Measurements from ENCODE around the gene ALDH16A1. TPM values are rescaled to one million over a fixed set of nuclear protein-coding genes. Genes with fewer than 3 reads are reported as not detected.

Gene ALDH16A1
- total and polyA plus RNA-seq, 2 donors (not counting 1 experiment from before 2014, with no cell fraction given) = 65.8 to 105 TPM

DNA sequence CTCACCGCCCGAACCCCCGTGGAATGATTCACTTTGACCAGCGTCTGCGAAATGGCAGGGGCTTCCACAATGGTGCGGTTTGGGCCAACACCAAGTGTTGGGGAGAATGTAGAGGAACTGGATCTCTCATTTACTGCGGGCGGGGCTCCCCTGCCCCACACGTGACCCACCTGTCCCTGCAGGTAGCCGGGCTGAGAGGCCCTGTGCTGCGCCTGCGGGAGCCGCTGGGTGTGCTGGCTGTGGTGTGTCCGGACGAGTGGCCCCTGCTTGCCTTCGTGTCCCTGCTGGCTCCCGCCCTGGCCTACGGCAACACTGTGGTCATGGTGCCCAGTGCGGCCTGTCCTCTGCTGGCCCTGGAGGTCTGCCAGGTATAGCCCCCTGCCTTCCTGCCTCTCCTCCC is 15.2 kb downstream of the ALDH16A1 start:
- POLR2A ChIA-PET = interaction anchor here (3.2 kb wide), 1 partner anchor 128 kb away, joined by 14 read pairs; no protein-coding TSS in a partner anchor
- Histone ChIP-seq H3K4me1 (ENCODE audit: control insufficient read depth in 2 of 2, insufficient read depth in 2 of 2, low read length in 2 of 2) (peaks cover 38 to 50% of the 10 kb centered on the region in 2 donors), H3K27ac (ENCODE audit: low read length in 2 of 2) (peak overlapping the region; percentile 96 to 98), H3K4me3 (ENCODE audit: control extremely low read depth in 1 of 5, extremely low read depth in 1 of 5, insufficient read depth in 1 of 5, low read depth in 2 of 5, low read length in 4 of 5) (no peak overlapping the region), H3K9me3 (ENCODE audit: control extremely low read depth in 1 of 3, control insufficient read depth in 2 of 3, insufficient read depth in 1 of 3, low read length in 2 of 3) (peaks cover 0 to 17% (median 0%) of the 10 kb centered on the region in 3 donors), H3K79me2 (ENCODE audit: control insufficient read depth, insufficient read depth, low read length) (peaks cover 9% of the 10 kb centered on the region), H3K36me3 (replicated peaks in 1 of 2; ENCODE audit: control extremely low read depth in 1 of 2, control insufficient read depth in 1 of 2, extremely low read depth in 1 of 2, insufficient read depth in 2 of 2, low read length in 1 of 2) (peaks cover 0 to 30% of the 10 kb centered on the region in 2 experiments), H3K4me2 (replicated peaks; ENCODE audit: low read depth, low read length, poor library complexity, severe bottlenecking) (peak overlapping the region; percentile 64), H2AFZ (ENCODE audit: insufficient read depth, low read depth, low read length, poor library complexity, severe bottlenecking) (no peak overlapping the region), H3K9ac (ENCODE audit: low read length) (peak overlapping the region; percentile 23), H3K27me3 (replicated peaks in 1 of 4; ENCODE audit: control extremely low read depth in 1 of 4, control insufficient read depth in 3 of 4, insufficient read depth in 4 of 4, low read length in 3 of 4) (no peaks in the 10 kb centered on the region), H4K20me1 (ENCODE audit: control insufficient read depth, insufficient read depth, low read length, poor library complexity, severe bottlenecking) (no peaks in the 10 kb centered on the region)
- intact Hi-C loops (cut with micrococcal nuclease) = no loop called here
- Mint-ChIP-seq H3K4me1 (peaks cover 35% of the 10 kb centered on the region), H3K27me3 (no peaks in the 10 kb centered on the region), H3K4me3 (no peak overlapping the region), H3K27ac (peak overlapping the region; percentile 98), H3K9me3 (ENCODE audit: insufficient read depth) (no peaks in the 10 kb centered on the region)
- DNase-seq (no peak), ATAC-seq (ENCODE audit: low read depth) (no peak)
- 89% methylated on average over 17 of the region's 19 CpGs for WGBS (ENCODE audit: insufficient coverage)
- no peak for TF ChIP-seq EZH2 (IDR thresholded peaks at IDR 0.05; ENCODE audit: borderline replicate concordance, insufficient read depth, low read depth, low read length, poor library complexity, severe bottlenecking)
- TF ChIP-seq, protein P1, sequence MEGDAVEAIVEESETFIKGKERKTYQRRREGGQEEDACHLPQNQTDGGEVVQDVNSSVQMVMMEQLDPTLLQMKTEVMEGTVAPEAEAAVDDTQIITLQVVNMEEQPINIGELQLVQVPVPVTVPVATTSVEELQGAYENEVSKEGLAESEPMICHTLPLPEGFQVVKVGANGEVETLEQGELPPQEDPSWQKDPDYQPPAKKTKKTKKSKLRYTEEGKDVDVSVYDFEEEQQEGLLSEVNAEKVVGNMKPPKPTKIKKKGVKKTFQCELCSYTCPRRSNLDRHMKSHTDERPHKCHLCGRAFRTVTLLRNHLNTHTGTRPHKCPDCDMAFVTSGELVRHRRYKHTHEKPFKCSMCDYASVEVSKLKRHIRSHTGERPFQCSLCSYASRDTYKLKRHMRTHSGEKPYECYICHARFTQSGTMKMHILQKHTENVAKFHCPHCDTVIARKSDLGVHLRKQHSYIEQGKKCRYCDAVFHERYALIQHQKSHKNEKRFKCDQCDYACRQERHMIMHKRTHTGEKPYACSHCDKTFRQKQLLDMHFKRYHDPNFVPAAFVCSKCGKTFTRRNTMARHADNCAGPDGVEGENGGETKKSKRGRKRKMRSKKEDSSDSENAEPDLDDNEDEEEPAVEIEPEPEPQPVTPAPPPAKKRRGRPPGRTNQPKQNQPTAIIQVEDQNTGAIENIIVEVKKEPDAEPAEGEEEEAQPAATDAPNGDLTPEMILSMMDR (IDR thresholded peaks at IDR 0.05) = no peak
- CTCF ChIA-PET = interaction anchor here (3.7 to 5.7 kb wide), 2 partner anchors 17 to 24 kb away, joined by 44 to 70 read pairs; partner anchors contain the start of genes ALDH16A1 and PIH1D1

DNA sequence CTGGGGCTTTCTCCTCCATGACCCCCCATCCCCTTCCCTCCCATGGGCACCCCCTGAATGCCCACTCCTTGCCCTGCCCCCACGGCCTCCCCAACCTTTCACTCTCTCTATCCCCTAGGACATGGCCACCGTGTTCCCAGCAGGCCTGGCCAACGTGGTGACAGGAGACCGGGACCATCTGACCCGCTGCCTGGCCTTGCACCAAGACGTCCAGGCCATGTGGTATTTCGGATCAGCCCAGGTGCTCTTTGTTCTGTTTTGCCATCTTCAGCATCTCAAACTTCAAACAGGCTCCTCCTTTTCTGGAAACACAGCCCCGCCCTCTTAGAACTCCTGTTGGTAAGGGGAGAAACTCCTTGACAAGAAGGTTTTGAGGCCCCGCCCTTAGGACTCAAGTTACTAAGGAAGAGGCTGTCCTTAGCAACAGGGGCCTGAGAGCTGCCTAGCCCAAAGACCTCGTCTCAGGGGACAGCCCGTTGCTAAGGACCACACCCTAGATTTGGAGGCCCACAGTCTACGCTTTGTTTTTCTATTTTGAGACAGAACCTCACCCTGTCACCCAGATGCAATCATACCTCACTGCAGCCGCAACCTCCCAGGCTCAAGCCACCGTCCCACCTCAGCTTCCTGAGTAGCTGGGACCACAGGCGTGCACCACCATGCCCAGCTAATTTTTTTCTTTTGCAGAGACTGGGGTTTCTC is 15.9 kb downstream of the ALDH16A1 start:
- CTCF ChIA-PET = interaction anchor here (0.6 to 5.7 kb wide), 14 partner anchors 11 to 210 kb away, joined by 3 to 70 read pairs (median 5); partner anchors contain the start of genes ALDH16A1 and PIH1D1
- peaks cover 41% of the 10 kb centered on the region for H3K4me1 Mint-ChIP-seq

More for the DNA sequence above, 15.9 kb downstream of the ALDH16A1 start:
- ATAC-seq (ENCODE audit: low read depth) = peak; percentile 75
- Histone ChIP-seq H4K20me1 (ENCODE audit: control insufficient read depth, insufficient read depth, low read length, poor library complexity, severe bottlenecking) (no peaks in the 10 kb centered on the region), H3K4me3 (ENCODE audit: control extremely low read depth in 1 of 5, extremely low read depth in 1 of 5, insufficient read depth in 1 of 5, low read depth in 2 of 5, low read length in 4 of 5) (peak overlapping the region in 1 of 5 experiments; percentile 18), H3K4me1 (ENCODE audit: control insufficient read depth in 2 of 2, insufficient read depth in 2 of 2, low read length in 2 of 2) (peaks cover 44 to 57% of the 10 kb centered on the region in 2 donors), H3K27me3 (replicated peaks in 1 of 4; ENCODE audit: control extremely low read depth in 1 of 4, control insufficient read depth in 3 of 4, insufficient read depth in 4 of 4, low read length in 3 of 4) (no peaks in the 10 kb centered on the region), H3K4me2 (replicated peaks; ENCODE audit: low read depth, low read length, poor library complexity, severe bottlenecking) (peak overlapping the region; percentile 64), H3K79me2 (ENCODE audit: control insufficient read depth, insufficient read depth, low read length) (peaks cover 10% of the 10 kb centered on the region), H3K9me3 (ENCODE audit: control extremely low read depth in 1 of 3, control insufficient read depth in 2 of 3, insufficient read depth in 1 of 3, low read length in 2 of 3) (peaks cover 0 to 17% (median 0%) of the 10 kb centered on the region in 3 donors), H2AFZ (ENCODE audit: insufficient read depth, low read depth, low read length, poor library complexity, severe bottlenecking) (no peak overlapping the region), H3K36me3 (replicated peaks in 1 of 2; ENCODE audit: control extremely low read depth in 1 of 2, control insufficient read depth in 1 of 2, extremely low read depth in 1 of 2, insufficient read depth in 2 of 2, low read length in 1 of 2) (peaks cover 0 to 27% of the 10 kb centered on the region in 2 experiments), H3K27ac (ENCODE audit: low read length in 2 of 2) (peak overlapping the region; percentile 96 to 98), H3K9ac (ENCODE audit: low read length) (peak overlapping the region; percentile 23)
- peak overlapping the region; percentile 74 for H3K4me3 Mint-ChIP-seq
- TF ChIP-seq, protein P1 (IDR thresholded peaks at IDR 0.05) = no peak
- no peak for TF ChIP-seq EZH2 (IDR thresholded peaks at IDR 0.05; ENCODE audit: borderline replicate concordance, insufficient read depth, low read depth, low read length, poor library complexity, severe bottlenecking)
- WGBS (ENCODE audit: insufficient coverage) = 35% methylated on average over 13 of the region's 15 CpGs
- POLR2A ChIA-PET = interaction anchor here (0.6 to 3.5 kb wide), 16 partner anchors 16 to 371 kb away, joined by 3 to 57 read pairs (median 4); partner anchors contain the start of genes ALDH16A1, CD37, PIH1D1 and RPS11
- H3K27ac Mint-ChIP-seq = peak overlapping the region; percentile 98
- DNase-seq = peak; percentile 98
- H3K9me3 Mint-ChIP-seq (ENCODE audit: insufficient read depth) = no peaks in the 10 kb centered on the region
- H3K27me3 Mint-ChIP-seq = no peaks in the 10 kb centered on the region
- intact Hi-C loops (cut with micrococcal nuclease) = loop anchor here (1.0 kb wide), 6 partner anchors 16 to 243 kb away; partner anchors contain the start of genes ALDH16A1, KASH5 and RPL13A

All from B cell (primary cell).